Measurements from ENCODE around the gene NHSL1.
A peak's percentile ranks its signal among the peaks of the same experiment; 100 is the strongest.

The NHSL1 gene

GRCh38 chr6:138525355-138525754, 26.1 kb upstream of the NHSL1 start:
- no peak overlapping the region for H3K27ac ChIP-seq (ENCODE audit: insufficient read depth, low read length, poor library complexity, severe bottlenecking)
- H3K9me3 ChIP-seq (ENCODE audit: control insufficient read depth, low read length): no peaks in the 10 kb centered on the region
- H3K4me3 ChIP-seq (ENCODE audit: insufficient read depth, low read depth, low read length, poor library complexity, severe bottlenecking): no peak overlapping the region
- no peaks in the 10 kb centered on the region for H3K36me3 ChIP-seq (ENCODE audit: control insufficient read depth, insufficient read depth, low read length)
- DNase-seq: no peak
- no peaks in the 10 kb centered on the region for H3K27me3 ChIP-seq (replicated peaks; ENCODE audit: control insufficient read depth, insufficient read depth, low read length, poor library complexity, severe bottlenecking)
- H3K4me1 ChIP-seq (ENCODE audit: control insufficient read depth, insufficient read depth, low read length, poor library complexity, severe bottlenecking): no peaks in the 10 kb centered on the region

- DNase-seq: no peak
- H3K27ac ChIP-seq (ENCODE audit: insufficient read depth, low read length, poor library complexity, severe bottlenecking): no peak overlapping the region
- H3K36me3 ChIP-seq (ENCODE audit: control insufficient read depth, insufficient read depth, low read length): no peaks in the 10 kb centered on the region
- H3K9me3 ChIP-seq (ENCODE audit: control insufficient read depth, low read length): no peaks in the 10 kb centered on the region
- H3K4me3 ChIP-seq (ENCODE audit: insufficient read depth, low read depth, low read length, poor library complexity, severe bottlenecking): no peak overlapping the region
- no peaks in the 10 kb centered on the region for H3K27me3 ChIP-seq (replicated peaks; ENCODE audit: control insufficient read depth, insufficient read depth, low read length, poor library complexity, severe bottlenecking)
- no peaks in the 10 kb centered on the region for H3K4me1 ChIP-seq (ENCODE audit: control insufficient read depth, insufficient read depth, low read length, poor library complexity, severe bottlenecking)
These were observed 25.2 kb upstream of the NHSL1 start for GRCh38 chr6:138524526-138524925.

- Histone ChIP-seq H3K9me3 (ENCODE audit: control insufficient read depth, low read length) (no peaks in the 10 kb centered on the region), H3K36me3 (ENCODE audit: control insufficient read depth, insufficient read depth, low read length) (no peaks in the 10 kb centered on the region), H3K27me3 (replicated peaks; ENCODE audit: control insufficient read depth, insufficient read depth, low read length, poor library complexity, severe bottlenecking) (no peaks in the 10 kb centered on the region), H3K4me1 (ENCODE audit: control insufficient read depth, insufficient read depth, low read length, poor library complexity, severe bottlenecking) (no peaks in the 10 kb centered on the region), H3K27ac (ENCODE audit: insufficient read depth, low read length, poor library complexity, severe bottlenecking) (no peak overlapping the region), H3K4me3 (ENCODE audit: insufficient read depth, low read depth, low read length, poor library complexity, severe bottlenecking) (no peak overlapping the region)
- no peak for DNase-seq
These were observed 24.3 kb upstream of the NHSL1 start for GRCh38 chr6:138523347-138524210.

GRCh38 chr6:138522611-138523010, 23.3 kb upstream of the NHSL1 start:
- no peak overlapping the region for H3K27ac ChIP-seq (ENCODE audit: insufficient read depth, low read length, poor library complexity, severe bottlenecking)
- H3K4me1 ChIP-seq (ENCODE audit: control insufficient read depth, insufficient read depth, low read length, poor library complexity, severe bottlenecking): no peaks in the 10 kb centered on the region
- H3K27me3 ChIP-seq (replicated peaks; ENCODE audit: control insufficient read depth, insufficient read depth, low read length, poor library complexity, severe bottlenecking): no peaks in the 10 kb centered on the region
- no peaks in the 10 kb centered on the region for H3K9me3 ChIP-seq (ENCODE audit: control insufficient read depth, low read length)
- no peak overlapping the region for H3K4me3 ChIP-seq (ENCODE audit: insufficient read depth, low read depth, low read length, poor library complexity, severe bottlenecking)
- no peaks in the 10 kb centered on the region for H3K36me3 ChIP-seq (ENCODE audit: control insufficient read depth, insufficient read depth, low read length)
- no peak for DNase-seq

GRCh38 chr6:138521790-138522189, 22.5 kb upstream of the NHSL1 start:
- H3K27ac ChIP-seq (ENCODE audit: insufficient read depth, low read length, poor library complexity, severe bottlenecking): no peak overlapping the region

GRCh38 chr6:138520463-138520862, 21.2 kb upstream of the NHSL1 start:
- Histone ChIP-seq H3K27me3 (replicated peaks; ENCODE audit: control insufficient read depth, insufficient read depth, low read length, poor library complexity, severe bottlenecking) (no peaks in the 10 kb centered on the region), H3K4me1 (ENCODE audit: control insufficient read depth, insufficient read depth, low read length, poor library complexity, severe bottlenecking) (no peaks in the 10 kb centered on the region), H3K27ac (ENCODE audit: insufficient read depth, low read length, poor library complexity, severe bottlenecking) (no peak overlapping the region)

More at GRCh38 chr6:138521790-138522189, 22.5 kb upstream of the NHSL1 start:
- no peak for DNase-seq
- Histone ChIP-seq H3K9me3 (ENCODE audit: control insufficient read depth, low read length) (no peaks in the 10 kb centered on the region), H3K4me3 (ENCODE audit: insufficient read depth, low read depth, low read length, poor library complexity, severe bottlenecking) (no peak overlapping the region), H3K27me3 (replicated peaks; ENCODE audit: control insufficient read depth, insufficient read depth, low read length, poor library complexity, severe bottlenecking) (no peaks in the 10 kb centered on the region), H3K4me1 (ENCODE audit: control insufficient read depth, insufficient read depth, low read length, poor library complexity, severe bottlenecking) (no peaks in the 10 kb centered on the region), H3K36me3 (ENCODE audit: control insufficient read depth, insufficient read depth, low read length) (no peaks in the 10 kb centered on the region)

GRCh38 chr6:138518054-138518453, 18.8 kb upstream of the NHSL1 start:
- no peaks in the 10 kb centered on the region for H3K9me3 ChIP-seq (ENCODE audit: control insufficient read depth, low read length)
- H3K4me1 ChIP-seq (ENCODE audit: control insufficient read depth, insufficient read depth, low read length, poor library complexity, severe bottlenecking): peaks cover 6% of the 10 kb centered on the region
- no peak for DNase-seq
- no peaks in the 10 kb centered on the region for H3K36me3 ChIP-seq (ENCODE audit: control insufficient read depth, insufficient read depth, low read length)
- no peak overlapping the region for H3K27ac ChIP-seq (ENCODE audit: insufficient read depth, low read length, poor library complexity, severe bottlenecking)
- H3K27me3 ChIP-seq (replicated peaks; ENCODE audit: control insufficient read depth, insufficient read depth, low read length, poor library complexity, severe bottlenecking): no peaks in the 10 kb centered on the region
- H3K4me3 ChIP-seq (ENCODE audit: insufficient read depth, low read depth, low read length, poor library complexity, severe bottlenecking): no peak overlapping the region

More at GRCh38 chr6:138520463-138520862, 21.2 kb upstream of the NHSL1 start:
- Histone ChIP-seq H3K36me3 (ENCODE audit: control insufficient read depth, insufficient read depth, low read length) (no peaks in the 10 kb centered on the region), H3K9me3 (ENCODE audit: control insufficient read depth, low read length) (no peaks in the 10 kb centered on the region), H3K4me3 (ENCODE audit: insufficient read depth, low read depth, low read length, poor library complexity, severe bottlenecking) (no peak overlapping the region)
- DNase-seq: no peak

GRCh38 chr6:138517635-138518034, 18.3 kb upstream of the NHSL1 start:
- Histone ChIP-seq H3K36me3 (ENCODE audit: control insufficient read depth, insufficient read depth, low read length) (no peaks in the 10 kb centered on the region), H3K4me3 (ENCODE audit: insufficient read depth, low read depth, low read length, poor library complexity, severe bottlenecking) (no peak overlapping the region), H3K27ac (ENCODE audit: insufficient read depth, low read length, poor library complexity, severe bottlenecking) (no peak overlapping the region), H3K4me1 (ENCODE audit: control insufficient read depth, insufficient read depth, low read length, poor library complexity, severe bottlenecking) (peaks cover 6% of the 10 kb centered on the region), H3K9me3 (ENCODE audit: control insufficient read depth, low read length) (no peaks in the 10 kb centered on the region), H3K27me3 (replicated peaks; ENCODE audit: control insufficient read depth, insufficient read depth, low read length, poor library complexity, severe bottlenecking) (no peaks in the 10 kb centered on the region)
- peak; percentile 20 to 36 (median 28) for DNase-seq

GRCh38 chr6:138515657-138516248, 16.5 kb upstream of the NHSL1 start:
- Histone ChIP-seq H3K4me1 (ENCODE audit: control insufficient read depth, insufficient read depth, low read length, poor library complexity, severe bottlenecking) (peaks cover 6% of the 10 kb centered on the region), H3K4me3 (ENCODE audit: insufficient read depth, low read depth, low read length, poor library complexity, severe bottlenecking) (no peak overlapping the region), H3K36me3 (ENCODE audit: control insufficient read depth, insufficient read depth, low read length) (no peaks in the 10 kb centered on the region), H3K27ac (ENCODE audit: insufficient read depth, low read length, poor library complexity, severe bottlenecking) (no peak overlapping the region), H3K9me3 (ENCODE audit: control insufficient read depth, low read length) (no peaks in the 10 kb centered on the region), H3K27me3 (replicated peaks; ENCODE audit: control insufficient read depth, insufficient read depth, low read length, poor library complexity, severe bottlenecking) (no peaks in the 10 kb centered on the region)
- DNase-seq: no peak

GRCh38 chr6:138514860-138515540, 15.7 kb upstream of the NHSL1 start:
- Histone ChIP-seq H3K9me3 (ENCODE audit: control insufficient read depth, low read length) (no peaks in the 10 kb centered on the region), H3K4me3 (ENCODE audit: insufficient read depth, low read depth, low read length, poor library complexity, severe bottlenecking) (no peak overlapping the region), H3K27ac (ENCODE audit: insufficient read depth, low read length, poor library complexity, severe bottlenecking) (no peak overlapping the region), H3K27me3 (replicated peaks; ENCODE audit: control insufficient read depth, insufficient read depth, low read length, poor library complexity, severe bottlenecking) (no peaks in the 10 kb centered on the region), H3K36me3 (ENCODE audit: control insufficient read depth, insufficient read depth, low read length) (no peaks in the 10 kb centered on the region), H3K4me1 (ENCODE audit: control insufficient read depth, insufficient read depth, low read length, poor library complexity, severe bottlenecking) (peaks cover 6% of the 10 kb centered on the region)
- DNase-seq: peak; percentile 1 to 9 (median 5)

All from effector memory CD4-positive, alpha-beta T cell (primary cell).